KOPT-K1 (cell line): ENCODE measurements around the gene IL17C.

ENCODE experiments used
- H3K27ac ChIP-seq: fragments of 200-600 bp; sonication (generic); 2 replicates; pipeline ENCODE4 v1.5.1; 2016; ENCODE audit warnings: antibody characterized with exemption, mild to moderate bottlenecking, low read depth, low read length; ENCODE audit not compliant: poor library complexity, severe bottlenecking
- H3K36me3 ChIP-seq: fragments of 200-600 bp; sonication (generic); 2 replicates; pipeline ENCODE4 v1.5.1; 2017; ENCODE audit warnings: antibody characterized with exemption, mild to moderate bottlenecking, low read length, moderate library complexity; ENCODE audit not compliant: insufficient read depth
- H3K9me3 ChIP-seq: fragments of 200-600 bp; sonication (generic); 2 replicates; pipeline ENCODE4 v1.5.1; 2017; ENCODE audit warnings: antibody characterized with exemption, low read length, mild to moderate bottlenecking; ENCODE audit not compliant: insufficient read depth, poor library complexity, severe bottlenecking

IL17C gene

DNA sequence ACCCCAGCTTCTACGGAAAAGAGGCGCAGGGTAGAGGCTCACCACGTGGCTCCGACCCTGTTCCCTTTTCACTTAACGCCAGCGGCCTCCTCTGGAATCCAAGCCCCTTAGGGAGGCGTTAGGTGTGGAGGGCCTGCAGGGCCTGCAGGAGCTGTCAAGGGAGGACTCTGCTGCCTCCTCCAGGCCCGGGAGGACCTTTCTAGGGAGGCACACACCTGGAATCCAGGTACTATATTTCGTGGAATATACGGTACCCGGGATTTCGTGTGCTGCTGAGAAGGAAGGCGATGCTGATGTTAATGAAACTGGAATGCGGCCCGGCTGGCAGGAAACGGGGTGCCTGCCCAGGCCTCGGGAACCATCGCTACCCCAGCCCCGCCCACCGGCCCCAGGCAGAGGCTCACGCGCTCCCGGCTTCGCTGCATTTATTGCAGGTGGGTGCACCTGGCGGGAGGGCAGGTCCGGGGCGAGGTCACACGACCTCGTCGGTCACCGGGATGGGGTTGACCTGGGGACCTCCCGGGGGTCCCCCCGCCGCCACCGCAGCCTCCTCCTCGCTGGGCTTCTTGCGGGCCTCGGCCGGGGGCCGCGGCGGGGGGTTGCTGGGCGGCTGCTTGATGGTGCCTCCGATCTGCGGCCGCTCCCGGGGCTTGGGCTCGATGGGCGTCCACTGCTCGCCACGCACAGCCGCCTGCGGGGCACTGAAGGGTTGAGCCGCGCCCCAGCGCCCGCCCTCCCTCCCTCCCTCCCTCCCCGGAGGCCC lies 4.7 kb downstream of the IL17C start:
- H3K27ac ChIP-seq = no peak overlapping the region
- H3K36me3 ChIP-seq = peaks cover 29% of the 10 kb centered on the region; the same call in 1 of the 2 replicates
- no peaks in the 10 kb centered on the region for H3K9me3 ChIP-seq

DNA sequence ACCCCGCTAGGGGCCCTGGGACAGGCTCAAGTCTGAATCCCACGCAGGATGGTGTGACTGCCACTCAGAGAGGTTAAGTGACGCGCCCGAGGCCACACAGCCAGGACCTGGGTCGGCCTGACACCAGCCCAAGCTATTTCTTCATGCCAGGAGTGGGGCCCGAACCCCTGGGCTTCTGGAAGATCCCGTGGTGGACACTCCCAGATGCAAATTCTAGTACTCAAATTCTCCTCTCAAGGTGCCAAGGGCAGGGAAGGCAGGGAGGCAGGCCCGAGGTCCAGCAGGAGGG lies 5.2 kb downstream of the IL17C start:
- Histone ChIP-seq H3K9me3 (no peaks in the 10 kb centered on the region), H3K27ac (no peak overlapping the region), H3K36me3 (peaks cover 29% of the 10 kb centered on the region; the same call in 1 of the 2 replicates)

DNA sequence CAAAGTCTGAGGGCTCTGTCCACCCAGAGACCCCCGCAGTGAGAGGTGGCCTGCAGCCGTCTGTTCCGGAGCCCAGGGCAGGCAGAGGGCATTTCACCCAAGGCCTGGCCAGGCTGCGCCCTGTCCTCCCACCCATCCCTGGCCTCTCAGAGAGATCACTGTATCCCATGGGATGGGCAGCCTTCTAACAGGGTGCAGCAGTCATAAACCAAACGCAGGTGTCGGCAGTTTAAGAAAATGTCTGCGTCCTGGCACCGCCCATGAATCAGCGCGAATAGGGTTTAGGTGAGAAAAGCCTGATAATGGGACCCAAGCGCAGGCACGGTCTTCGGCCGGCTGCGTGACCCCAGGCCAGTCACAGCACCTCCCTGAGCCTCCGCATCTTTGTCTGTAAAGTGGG lies 7.1 kb downstream of the IL17C start:
- Histone ChIP-seq H3K9me3 (no peaks in the 10 kb centered on the region), H3K36me3 (peaks cover 36% of the 10 kb centered on the region; the same call in 1 of the 2 replicates), H3K27ac (no peak overlapping the region)

DNA sequence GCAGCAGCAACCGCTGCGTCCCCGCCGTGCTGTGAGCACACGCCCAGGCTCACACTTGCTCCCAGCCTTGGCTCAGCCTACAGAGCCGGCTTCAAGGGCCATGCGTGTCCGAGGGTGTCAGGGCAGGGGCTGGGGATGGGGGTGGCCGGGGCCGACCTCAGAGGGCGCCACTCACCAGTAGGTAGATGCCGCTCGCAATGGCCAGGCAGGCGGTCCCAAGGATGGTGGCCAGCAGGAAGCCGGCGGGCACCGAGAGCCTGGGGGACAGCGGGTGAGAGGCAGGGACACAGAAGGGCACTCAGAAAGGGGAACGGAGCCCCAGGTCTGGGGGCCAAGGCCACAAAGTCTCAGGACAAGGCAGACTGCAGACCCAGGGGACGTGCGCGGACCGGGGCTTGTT lies 7.6 kb downstream of the IL17C start:
- H3K9me3 ChIP-seq = no peaks in the 10 kb centered on the region
- peaks cover 36% of the 10 kb centered on the region; the same call in 1 of the 2 replicates for H3K36me3 ChIP-seq
- H3K27ac ChIP-seq = no peak overlapping the region

DNA sequence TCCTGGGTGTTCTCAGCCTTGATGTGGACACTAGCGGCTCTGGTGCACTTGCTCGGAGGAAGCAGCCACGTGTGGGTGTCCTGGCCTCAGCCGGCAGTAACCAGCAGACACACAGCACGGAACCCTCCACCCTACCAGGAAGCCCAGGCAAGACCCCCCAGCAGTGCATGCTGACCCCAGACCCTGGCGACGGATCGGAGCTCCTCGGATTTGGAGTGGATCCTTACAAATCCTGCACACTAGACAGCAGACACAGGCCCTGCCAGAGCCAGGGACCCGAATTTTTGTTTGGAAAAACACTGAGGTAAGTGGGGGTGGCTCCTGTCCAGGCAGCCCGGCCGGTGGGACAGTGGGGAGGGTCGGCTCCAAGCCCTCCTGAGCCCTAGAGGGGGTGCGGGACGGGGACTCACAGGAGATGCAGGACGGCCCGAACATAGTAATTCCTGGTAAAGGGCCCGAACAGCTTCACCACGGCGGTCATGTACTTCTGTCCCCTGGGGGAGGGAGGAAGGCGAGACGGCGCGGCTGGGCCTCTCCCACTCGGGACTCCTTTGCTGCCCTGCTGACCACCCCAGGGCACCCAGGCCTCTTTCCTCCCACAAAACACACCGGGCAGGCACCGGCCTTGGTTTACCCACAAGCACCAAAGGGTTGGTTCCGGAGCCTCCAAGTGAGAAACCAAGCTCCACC lies 8.1 kb downstream of the IL17C start:
- Histone ChIP-seq H3K36me3 (peaks cover 36% of the 10 kb centered on the region; the same call in 1 of the 2 replicates), H3K9me3 (no peaks in the 10 kb centered on the region), H3K27ac (no peak overlapping the region)

DNA sequence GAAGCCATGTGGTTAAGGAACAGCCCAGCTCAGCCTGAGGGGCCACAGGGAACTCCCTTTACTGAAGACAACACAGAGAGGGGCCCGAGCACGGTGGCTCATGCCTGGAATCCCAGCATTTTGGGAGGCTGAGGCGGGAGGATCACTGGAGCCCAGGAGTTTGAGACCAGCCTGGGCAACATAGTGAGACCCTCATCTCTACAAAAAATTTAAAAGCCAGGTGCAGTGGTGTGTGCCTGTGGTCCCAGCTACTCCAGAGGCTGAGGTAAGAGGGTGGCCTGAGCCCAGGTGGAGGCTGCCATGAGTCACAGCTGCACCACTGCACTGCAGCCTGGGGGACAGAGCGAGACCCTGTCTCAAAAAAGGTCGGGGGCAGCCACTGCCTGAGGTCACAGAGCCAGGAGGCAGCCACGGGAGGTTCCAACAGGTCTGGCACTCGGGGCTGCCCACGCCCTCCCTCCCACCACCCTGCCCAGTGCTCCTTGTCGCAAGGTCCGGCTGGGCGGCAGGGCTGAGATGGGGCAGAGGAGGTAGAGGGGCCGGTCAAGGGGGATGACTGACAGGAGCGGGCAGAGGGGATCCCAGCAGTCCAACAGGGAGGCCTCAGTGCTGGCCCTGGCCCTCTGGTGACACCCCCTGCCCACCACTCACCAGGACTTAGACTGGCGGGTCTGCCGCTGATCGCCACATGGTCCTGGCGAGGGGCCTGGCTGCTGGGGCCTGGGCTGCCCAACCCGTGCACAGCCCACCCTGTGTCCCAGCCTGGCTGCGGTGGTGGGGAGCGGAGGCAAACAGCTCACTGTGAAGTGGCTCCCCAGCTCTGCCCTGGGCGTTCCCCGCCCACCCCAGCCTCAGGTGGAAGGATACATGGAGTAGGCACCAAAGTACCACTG lies 9.1 kb downstream of the IL17C start:
- Histone ChIP-seq H3K9me3 (no peaks in the 10 kb centered on the region), H3K27ac (no peak overlapping the region), H3K36me3 (peaks cover 38% of the 10 kb centered on the region; the same call in 1 of the 2 replicates)

DNA sequence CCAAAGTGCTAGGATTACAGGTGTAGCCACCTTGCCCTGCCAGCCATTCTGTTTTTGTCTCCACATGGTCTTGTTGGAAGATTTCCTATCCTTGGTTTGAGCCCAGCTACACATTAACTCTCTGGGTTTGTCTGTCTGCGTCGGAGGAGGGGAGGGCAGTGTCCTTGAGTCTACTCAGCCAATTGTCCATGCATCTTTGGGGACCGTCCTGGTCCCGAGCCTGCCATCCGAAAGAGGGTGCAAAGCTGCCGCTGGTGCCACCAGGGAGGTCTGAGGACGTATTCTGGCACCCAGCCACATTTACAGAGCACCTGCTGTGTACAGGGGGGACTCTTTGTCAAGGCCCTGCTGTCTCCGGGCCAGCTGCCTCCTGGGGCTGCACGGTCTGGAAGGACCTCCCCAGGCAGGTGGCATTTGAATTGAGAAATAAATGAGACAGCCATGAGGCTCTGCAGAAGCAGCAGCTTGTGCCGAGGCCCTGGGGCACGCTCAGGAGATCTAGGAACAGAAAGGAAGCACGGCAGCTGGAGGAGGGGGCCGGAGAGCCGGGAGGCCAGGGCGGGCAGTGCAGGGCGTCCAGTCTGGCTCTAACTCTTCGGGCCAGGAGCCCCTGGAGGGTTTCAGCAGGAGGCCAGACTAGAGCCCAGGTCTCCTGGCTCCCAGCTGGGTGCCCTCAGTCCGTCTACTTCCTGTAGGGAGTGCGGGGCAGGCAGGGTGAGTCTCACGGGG lies 11.0 kb downstream of the IL17C start:
- Histone ChIP-seq H3K27ac (peak overlapping the region; percentile 82), H3K9me3 (no peaks in the 10 kb centered on the region), H3K36me3 (peaks cover 51% of the 10 kb centered on the region; the same call in 1 of the 2 replicates)

DNA sequence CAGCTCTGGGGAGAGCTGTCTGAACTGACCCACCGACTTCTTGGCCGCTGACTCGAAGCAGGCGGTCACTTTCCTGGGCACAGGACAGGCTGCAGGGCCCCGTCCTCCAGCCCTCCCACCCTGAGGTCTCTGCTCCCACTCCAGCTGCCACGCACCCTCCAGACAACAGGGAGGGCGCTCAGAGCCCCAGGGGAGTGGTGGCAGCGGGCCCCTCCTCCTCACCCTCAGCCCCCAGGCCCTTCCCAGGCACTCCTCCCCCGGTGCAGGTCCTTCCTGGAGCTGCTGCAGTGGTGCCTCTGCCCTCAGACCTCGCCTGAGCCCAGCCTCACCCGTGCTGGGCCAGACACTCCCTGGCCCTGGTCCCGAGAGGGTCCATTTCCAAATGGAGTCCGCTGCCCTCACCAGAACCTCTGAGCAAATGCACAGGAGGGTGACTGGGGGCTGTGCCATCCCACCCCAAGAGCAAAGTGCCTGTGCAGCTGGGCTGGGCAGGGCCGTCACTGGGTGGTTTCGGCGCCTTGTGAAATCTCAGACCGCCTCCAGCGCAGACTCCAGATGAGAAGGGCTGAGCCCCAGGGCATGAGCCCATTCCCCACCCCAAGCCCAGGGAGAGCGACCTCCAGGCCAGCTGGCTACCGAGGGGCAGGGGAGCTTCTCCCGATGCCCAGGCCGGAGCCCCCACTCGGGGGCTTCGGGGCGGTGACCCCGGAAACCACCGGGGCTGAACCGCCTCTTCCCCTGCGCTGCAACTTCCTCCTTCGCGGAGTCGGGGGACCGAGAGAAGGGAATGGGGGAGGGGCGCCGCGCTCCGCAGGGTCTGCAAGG lies 11.8 kb downstream of the IL17C start:
- Histone ChIP-seq H3K27ac (peak overlapping the region; percentile 82), H3K9me3 (no peaks in the 10 kb centered on the region), H3K36me3 (peaks cover 59% of the 10 kb centered on the region)

DNA sequence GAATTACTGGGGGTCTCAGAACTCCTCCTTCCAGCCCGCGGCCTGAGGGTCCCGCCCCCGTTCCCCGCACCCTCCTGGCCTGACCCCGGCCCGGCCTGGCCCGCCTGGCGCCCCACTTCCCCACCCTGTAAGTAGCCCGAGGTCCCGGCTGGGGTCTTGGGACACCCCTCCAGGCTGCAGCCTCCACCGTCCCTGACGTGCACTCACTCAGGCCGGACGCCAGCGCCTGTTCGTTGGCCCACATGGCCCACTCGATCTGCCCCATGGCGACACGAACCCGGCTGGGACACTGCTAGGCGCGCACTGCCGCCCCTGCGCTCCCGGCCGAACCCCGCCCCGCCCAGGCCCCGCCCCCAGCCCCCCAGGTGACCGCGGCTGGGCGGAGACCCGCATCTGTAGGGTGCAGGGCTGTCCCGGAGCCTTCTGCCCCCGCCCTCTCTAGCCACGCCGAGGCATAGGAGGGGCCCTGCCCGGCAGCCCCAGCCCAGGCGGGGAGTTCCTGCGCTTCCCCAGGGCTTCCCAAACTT lies 12.4 kb downstream of the IL17C start, which contains the start of gene CYBA:
CYBA (minus strand) TSS at position 305 of the 527 bp plus-strand sequence; CDS start at position 265, 40 bp downstream.
- Histone ChIP-seq H3K27ac (peak within 1 kb of the TSS; percentile 82), H3K9me3 (no peaks in the 10 kb centered on the region), H3K36me3 (peaks cover 59% of the 10 kb centered on the region)

DNA sequence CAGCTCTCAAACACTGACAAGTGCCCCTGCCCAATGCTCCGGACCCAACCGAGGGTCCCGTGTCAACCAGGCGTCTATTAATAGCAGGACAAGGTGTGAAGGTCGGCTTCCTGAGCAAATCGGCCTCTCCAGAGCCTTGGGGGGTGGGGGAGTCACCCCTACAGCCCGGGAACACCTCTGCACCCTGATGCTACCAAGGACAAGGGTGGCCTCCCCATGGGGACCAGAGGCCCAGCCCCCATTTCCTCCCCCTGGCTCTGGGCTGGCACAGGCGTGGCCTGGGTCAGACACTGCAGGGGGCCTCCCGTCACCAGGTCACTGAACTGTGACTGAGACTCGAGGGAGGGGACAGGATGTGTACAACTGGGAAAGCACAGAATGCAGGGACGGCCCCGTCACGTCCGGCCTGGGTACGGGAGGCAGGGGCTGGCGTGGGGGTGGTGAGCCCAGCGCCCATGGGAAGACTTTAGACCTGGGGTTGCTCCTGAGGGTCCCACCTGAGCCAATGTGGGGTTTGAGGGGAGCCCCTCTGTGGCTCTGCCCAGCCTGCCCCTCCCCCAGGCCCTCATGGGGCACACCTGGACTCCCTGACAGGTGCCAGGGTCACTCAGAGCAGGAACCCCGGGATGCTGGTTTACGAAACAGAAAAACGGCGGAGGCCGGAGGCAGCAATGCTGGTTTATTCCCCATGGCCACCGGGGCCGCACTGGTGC lies 13.1 kb downstream of the IL17C start:
- Histone ChIP-seq H3K36me3 (peaks cover 58% of the 10 kb centered on the region), H3K27ac (peak overlapping the region; percentile 82), H3K9me3 (no peaks in the 10 kb centered on the region)

DNA sequence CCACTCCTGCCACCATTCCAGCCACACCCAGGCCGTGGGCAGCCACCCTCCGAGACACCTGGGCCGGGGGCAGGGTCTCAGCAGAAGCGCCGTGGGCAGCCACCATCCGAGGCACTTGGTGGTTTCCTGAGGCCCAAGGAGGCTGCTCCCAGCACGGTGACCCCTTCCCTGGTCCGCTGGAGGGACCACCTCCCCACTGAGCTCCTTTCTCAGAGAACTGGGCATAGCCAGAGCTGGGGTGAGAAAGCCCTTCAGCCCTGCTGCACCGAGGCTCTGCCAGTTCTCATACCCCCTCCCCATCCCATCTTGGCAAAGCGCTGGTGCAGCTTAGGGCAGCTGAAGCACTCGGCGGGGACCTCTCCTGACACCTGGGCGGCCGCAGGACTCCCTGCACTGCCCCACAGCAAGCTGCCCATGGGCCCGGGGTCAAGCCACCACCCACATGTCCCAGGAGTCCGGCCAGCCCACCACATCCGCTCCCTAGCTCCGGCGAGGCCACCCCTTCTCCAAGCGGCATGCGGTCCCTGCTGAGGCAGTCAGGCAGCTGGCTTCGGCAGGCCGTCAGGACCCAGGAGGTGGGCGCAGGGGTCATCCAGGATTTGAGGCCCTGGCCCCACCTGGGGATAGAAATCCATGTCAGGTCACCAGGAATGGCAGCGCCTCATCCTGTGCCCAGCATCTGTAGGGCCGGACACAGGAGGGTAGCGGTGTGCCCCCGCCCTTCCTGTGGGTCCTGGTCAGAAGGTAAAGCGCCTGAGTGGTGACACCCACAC lies 13.8 kb downstream of the IL17C start:
- Histone ChIP-seq H3K27ac (no peak overlapping the region), H3K9me3 (no peaks in the 10 kb centered on the region), H3K36me3 (peaks cover 59% of the 10 kb centered on the region)

DNA sequence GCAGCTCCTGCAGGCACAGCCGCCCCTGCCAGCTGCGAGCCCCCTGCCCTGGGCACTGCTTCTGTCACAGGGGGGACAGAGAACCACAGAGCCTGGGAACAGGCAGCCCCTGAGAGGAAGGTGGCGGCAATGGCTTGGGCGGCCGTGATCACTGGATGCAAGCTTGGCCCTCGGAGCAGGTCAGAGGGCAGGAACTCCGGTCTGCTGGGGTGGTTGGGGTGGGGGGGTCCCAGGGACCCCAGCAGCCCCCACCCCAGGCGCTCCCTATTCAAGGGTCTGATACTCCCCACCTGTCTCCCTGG lies 14.3 kb downstream of the IL17C start:
- Histone ChIP-seq H3K9me3 (no peaks in the 10 kb centered on the region), H3K27ac (no peak overlapping the region), H3K36me3 (peaks cover 65% of the 10 kb centered on the region)

DNA sequence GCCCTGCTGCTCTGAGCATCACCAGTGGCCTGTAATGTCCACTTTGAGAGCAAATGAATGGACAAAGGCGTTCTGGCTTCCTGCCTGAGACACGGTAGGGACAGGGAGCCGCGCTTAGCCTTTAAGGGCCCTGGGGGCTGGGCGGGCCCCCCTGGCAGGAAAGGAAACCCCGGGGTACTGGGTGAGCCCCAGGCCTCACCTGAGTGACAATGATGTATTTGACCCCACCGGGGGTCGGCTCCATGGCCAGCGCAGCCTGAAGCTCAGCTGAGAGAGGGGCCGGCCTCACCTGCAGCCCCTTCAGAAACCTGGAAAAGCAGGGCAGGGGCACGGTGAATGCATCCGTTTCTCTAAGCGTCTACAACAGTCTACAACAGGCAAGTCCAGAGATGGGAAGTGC lies 14.7 kb downstream of the IL17C start:
- no peak overlapping the region for H3K27ac ChIP-seq
- no peaks in the 10 kb centered on the region for H3K9me3 ChIP-seq
- peaks cover 69% of the 10 kb centered on the region for H3K36me3 ChIP-seq
